Karpas-422 (cell line): ENCODE measurements around the gene ZBTB14. TPM values are rescaled to one million over a fixed set of nuclear protein-coding genes. Genes with fewer than 3 reads are reported as not detected.

Experiments used
- DNase-seq: peaks from one replicate; pipeline ENCODE4 v3.0.0-alpha.2; 2015
- H2AFZ ChIP-seq: fragments of 200-600 bp; sonication (generic); 2 replicates; pipeline ENCODE4 v1.6.1; 2014; ENCODE audit warnings: antibody characterized with exemption, low read length, mixed read lengths
- H3K27ac ChIP-seq: fragments of 200-600 bp; sonication (generic); 2 replicates; pipeline ENCODE4 v1.5.1; 2014; ENCODE audit warnings: mild to moderate bottlenecking, low read length, moderate library complexity
- H3K27me3 ChIP-seq: fragments of 200-600 bp; sonication (generic); 2 replicates; pipeline ENCODE4 v1.6.1; 2014; ENCODE audit warnings: low read length, mixed read lengths
- H3K36me3 ChIP-seq: fragments of 200-600 bp; sonication (generic); 2 replicates; pipeline ENCODE4 v1.6.1; 2014; ENCODE audit warnings: low read length, mixed read lengths; ENCODE audit not compliant: insufficient read depth
- H3K4me1 ChIP-seq: fragments of 200-600 bp; sonication (generic); 2 replicates; pipeline ENCODE4 v1.6.1; 2014; ENCODE audit warnings: mild to moderate bottlenecking, low read length, mixed read lengths
- H3K4me2 ChIP-seq: fragments of 200-600 bp; sonication (generic); 2 replicates; pipeline ENCODE4 v1.6.1; 2014; ENCODE audit warnings: low read length, low read depth, mild to moderate bottlenecking; ENCODE audit not compliant: poor library complexity, severe bottlenecking
- H3K4me3 ChIP-seq: fragments of 200-600 bp; sonication (generic); 2 replicates; pipeline ENCODE4 v1.5.1; 2014; ENCODE audit warnings: mild to moderate bottlenecking, antibody characterized with exemption, low read length, mixed read lengths
- H3K79me2 ChIP-seq: fragments of 200-600 bp; sonication (generic); 2 replicates; pipeline ENCODE4 v1.6.1; 2014; ENCODE audit warnings: mild to moderate bottlenecking, low read length, mixed read lengths
- H3K9ac ChIP-seq: fragments of 200-600 bp; sonication (generic); 2 replicates; pipeline ENCODE4 v1.6.0; 2014; ENCODE audit warnings: low read length
- H3K9me2 ChIP-seq: fragments of 200-600 bp; sonication (generic), shearing (Covaris generic); replicated peaks from 2 replicates; pipeline ENCODE4 v1.6.0; 2014; ENCODE audit warnings: mild to moderate bottlenecking, low read length, moderate library complexity; ENCODE audit not compliant: insufficient read depth
- H3K9me3 ChIP-seq: fragments of 300-700, 200-600 bp; sonication (generic); 2 replicates; pipeline ENCODE4 v1.6.1; 2014; ENCODE audit warnings: low read length, mixed read lengths
- H4K20me1 ChIP-seq: fragments of 200-600 bp; sonication (generic); 2 replicates; pipeline ENCODE4 v1.6.1; 2014; ENCODE audit warnings: mild to moderate bottlenecking, antibody characterized with exemption, low read length, low read depth; ENCODE audit not compliant: insufficient read depth
- total RNA-seq: library from RNA; depleted of rRNA; stranded (reverse); fragments of >200 nt; shearing (Covaris generic); gene quantifications from 2 replicates; pipeline ENCODE4 v1.2.3, GENCODE V29; 2014; ENCODE audit warnings: low replicate concordance

The ZBTB14 gene
- total RNA-seq, 1 experiment from 2014 or later: 13.3 TPM

GRCh38 chr18:5284808-5285207, 10.7 kb downstream of the ZBTB14 start:
- H2AFZ ChIP-seq: no peak overlapping the region
- H3K4me3 ChIP-seq: no peak overlapping the region
- H3K9ac ChIP-seq: no peak overlapping the region
- peaks cover 24% of the 10 kb centered on the region for H3K4me1 ChIP-seq
- no peak overlapping the region for H3K4me2 ChIP-seq
- H3K9me2 ChIP-seq: no peaks in the 10 kb centered on the region
- no peak overlapping the region for H3K27ac ChIP-seq
- H3K27me3 ChIP-seq: no peaks in the 10 kb centered on the region
- H3K79me2 ChIP-seq: no peaks in the 10 kb centered on the region
- DNase-seq: no peak
- peaks cover 3% of the 10 kb centered on the region; the same call in 1 of the 2 replicates for H3K9me3 ChIP-seq
- H4K20me1 ChIP-seq: no peaks in the 10 kb centered on the region
- no peaks in the 10 kb centered on the region for H3K36me3 ChIP-seq

- Histone ChIP-seq H3K9me2 (no peaks in the 10 kb centered on the region), H3K36me3 (no peaks in the 10 kb centered on the region), H2AFZ (no peak overlapping the region), H3K4me3 (no peak overlapping the region), H3K9me3 (peaks cover 7% of the 10 kb centered on the region; the same call in 1 of the 2 replicates), H3K4me1 (peaks cover 4% of the 10 kb centered on the region), H3K79me2 (no peaks in the 10 kb centered on the region), H3K27ac (no peak overlapping the region), H4K20me1 (no peaks in the 10 kb centered on the region), H3K27me3 (no peaks in the 10 kb centered on the region), H3K9ac (no peak overlapping the region), H3K4me2 (no peak overlapping the region)
- DNase-seq: no peak
These were observed 12.8 kb downstream of the ZBTB14 start for GRCh38 chr18:5282770-5283169.

- H3K4me2 ChIP-seq: no peak overlapping the region
- peaks cover 7% of the 10 kb centered on the region; the same call in 1 of the 2 replicates for H3K9me3 ChIP-seq
- no peaks in the 10 kb centered on the region for H3K27me3 ChIP-seq
- no peak overlapping the region for H3K4me3 ChIP-seq
- H3K9me2 ChIP-seq: no peaks in the 10 kb centered on the region
- no peak overlapping the region for H3K9ac ChIP-seq
- no peaks in the 10 kb centered on the region for H3K79me2 ChIP-seq
- H3K27ac ChIP-seq: no peak overlapping the region
- no peaks in the 10 kb centered on the region for H3K36me3 ChIP-seq
- H4K20me1 ChIP-seq: no peaks in the 10 kb centered on the region
- H3K4me1 ChIP-seq: no peaks in the 10 kb centered on the region
- DNase-seq: no peak
- no peak overlapping the region for H2AFZ ChIP-seq
These were observed 18.6 kb downstream of the ZBTB14 start for GRCh38 chr18:5276947-5277346.

- H3K27me3 ChIP-seq: no peaks in the 10 kb centered on the region
- H4K20me1 ChIP-seq: no peaks in the 10 kb centered on the region
- H3K9ac ChIP-seq: no peak overlapping the region
- H3K9me3 ChIP-seq: peaks cover 7% of the 10 kb centered on the region; the same call in 1 of the 2 replicates
- H3K27ac ChIP-seq: no peak overlapping the region
- no peaks in the 10 kb centered on the region for H3K9me2 ChIP-seq
- no peak overlapping the region for H3K4me3 ChIP-seq
- H3K4me1 ChIP-seq: no peaks in the 10 kb centered on the region
- no peak for DNase-seq
- H2AFZ ChIP-seq: no peak overlapping the region
- no peaks in the 10 kb centered on the region for H3K79me2 ChIP-seq
- H3K4me2 ChIP-seq: no peak overlapping the region
- no peaks in the 10 kb centered on the region for H3K36me3 ChIP-seq
These were observed 19.7 kb downstream of the ZBTB14 start for GRCh38 chr18:5275872-5276271.

GRCh38 chr18:5268874-5269273, 26.7 kb downstream of the ZBTB14 start:
- no peak overlapping the region for H3K27ac ChIP-seq
- no peaks in the 10 kb centered on the region for H3K27me3 ChIP-seq
- H4K20me1 ChIP-seq: no peaks in the 10 kb centered on the region
- no peak overlapping the region for H2AFZ ChIP-seq
- peaks cover 3% of the 10 kb centered on the region; the same call in 1 of the 2 replicates for H3K9me3 ChIP-seq
- H3K4me2 ChIP-seq: no peak overlapping the region
- H3K4me1 ChIP-seq: no peaks in the 10 kb centered on the region
- H3K9ac ChIP-seq: no peak overlapping the region
- no peaks in the 10 kb centered on the region for H3K36me3 ChIP-seq
- DNase-seq: no peak
- H3K79me2 ChIP-seq: no peaks in the 10 kb centered on the region
- H3K4me3 ChIP-seq: no peak overlapping the region
- no peaks in the 10 kb centered on the region for H3K9me2 ChIP-seq

- no peaks in the 10 kb centered on the region for H3K27me3 ChIP-seq
These were observed 28.8 kb downstream of the ZBTB14 start for GRCh38 chr18:5266721-5267120.

GRCh38 chr18:5253910-5254309, 41.6 kb downstream of the ZBTB14 start:
- Histone ChIP-seq H3K36me3 (no peaks in the 10 kb centered on the region), H3K9me2 (no peaks in the 10 kb centered on the region), H3K27me3 (no peaks in the 10 kb centered on the region), H2AFZ (no peak overlapping the region), H3K79me2 (no peaks in the 10 kb centered on the region), H4K20me1 (no peaks in the 10 kb centered on the region), H3K9ac (no peak overlapping the region), H3K9me3 (no peaks in the 10 kb centered on the region), H3K27ac (no peak overlapping the region), H3K4me2 (no peak overlapping the region), H3K4me3 (no peak overlapping the region), H3K4me1 (no peaks in the 10 kb centered on the region)
- no peak for DNase-seq

More at GRCh38 chr18:5266721-5267120, 28.8 kb downstream of the ZBTB14 start:
- no peaks in the 10 kb centered on the region for H3K4me1 ChIP-seq
- H3K36me3 ChIP-seq: no peaks in the 10 kb centered on the region
- H2AFZ ChIP-seq: no peak overlapping the region
- H3K79me2 ChIP-seq: no peaks in the 10 kb centered on the region
- no peak for DNase-seq
- H4K20me1 ChIP-seq: no peaks in the 10 kb centered on the region
- no peaks in the 10 kb centered on the region for H3K9me2 ChIP-seq
- H3K4me3 ChIP-seq: no peak overlapping the region
- no peak overlapping the region for H3K27ac ChIP-seq
- no peak overlapping the region for H3K4me2 ChIP-seq
- H3K9ac ChIP-seq: no peak overlapping the region
- 0 out of 2 replicates have a peak, but pooled peaks cover 3% of the 10 kb centered on the region for H3K9me3 ChIP-seq

GRCh38 chr18:5251117-5251516, 44.4 kb downstream of the ZBTB14 start:
- no peaks in the 10 kb centered on the region for H3K79me2 ChIP-seq
- no peaks in the 10 kb centered on the region for H3K27me3 ChIP-seq
- H3K9ac ChIP-seq: no peak overlapping the region
- H4K20me1 ChIP-seq: no peaks in the 10 kb centered on the region
- no peak overlapping the region for H3K4me2 ChIP-seq
- H3K36me3 ChIP-seq: no peaks in the 10 kb centered on the region
- no peaks in the 10 kb centered on the region for H3K9me3 ChIP-seq
- H3K4me3 ChIP-seq: no peak overlapping the region
- H3K4me1 ChIP-seq: no peaks in the 10 kb centered on the region
- no peak for DNase-seq
- no peak overlapping the region for H2AFZ ChIP-seq
- H3K27ac ChIP-seq: no peak overlapping the region
- H3K9me2 ChIP-seq: no peaks in the 10 kb centered on the region

GRCh38 chr18:5250603-5251002, 44.9 kb downstream of the ZBTB14 start:
- no peaks in the 10 kb centered on the region for H3K9me2 ChIP-seq
- no peaks in the 10 kb centered on the region for H3K27me3 ChIP-seq
- no peak overlapping the region for H3K9ac ChIP-seq
- H3K79me2 ChIP-seq: no peaks in the 10 kb centered on the region
- H3K4me2 ChIP-seq: no peak overlapping the region
- no peaks in the 10 kb centered on the region for H3K9me3 ChIP-seq
- no peaks in the 10 kb centered on the region for H3K36me3 ChIP-seq
- H3K27ac ChIP-seq: no peak overlapping the region
- H4K20me1 ChIP-seq: no peaks in the 10 kb centered on the region
- no peak for DNase-seq
- no peaks in the 10 kb centered on the region for H3K4me1 ChIP-seq
- H2AFZ ChIP-seq: no peak overlapping the region
- no peak overlapping the region for H3K4me3 ChIP-seq
